MM.1S (cell line): ENCODE measurements around the gene ARL8B.

Source experiments
- DNase-seq: peaks from one replicate; pipeline ENCODE4 v3.0.0-alpha.2; 2015
- H2AFZ ChIP-seq: fragments of 300-600 bp; sonication (generic); 2 replicates; pipeline ENCODE4 v1.6.0; 2016; ENCODE audit warnings: antibody characterized with exemption, low read length
- H3F3A ChIP-seq: fragments of 300-600 bp; sonication (generic); 2 replicates; pipeline ENCODE4 v1.6.1; 2016; ENCODE audit warnings: mild to moderate bottlenecking, antibody characterized with exemption, low read length, moderate library complexity, mixed read lengths; ENCODE audit not compliant: insufficient read depth
- H3K27ac ChIP-seq: fragments of 300-600 bp; sonication (generic); 2 replicates; pipeline ENCODE4 v1.5.1; 2016; ENCODE audit warnings: mild to moderate bottlenecking, low read length
- H3K27me3 ChIP-seq: fragments of 300-600 bp; sonication (generic); replicated peaks from 2 replicates; pipeline ENCODE4 v1.6.0; 2016; ENCODE audit warnings: low read length; ENCODE audit not compliant: insufficient read depth
- H3K36me3 ChIP-seq: fragments of 300-600 bp; sonication (generic); replicated peaks from 2 replicates; pipeline ENCODE4 v1.6.1; 2016; ENCODE audit warnings: mild to moderate bottlenecking, low read length, mixed read lengths; ENCODE audit not compliant: insufficient read depth
- H3K4me1 ChIP-seq: fragments of 300-600 bp; sonication (generic); 2 replicates; pipeline ENCODE4 v1.6.1; 2016; ENCODE audit warnings: low read length, mixed read lengths
- H3K4me2 ChIP-seq: fragments of 300-600 bp; sonication (generic); 2 replicates; pipeline ENCODE4 v1.6.0; 2016; ENCODE audit warnings: low read depth, low read length
- H3K4me3 ChIP-seq: fragments of 300-600 bp; sonication (generic); 2 replicates; pipeline ENCODE4 v1.5.1; 2016; ENCODE audit warnings: low read length, mixed read lengths
- H3K79me2 ChIP-seq: fragments of 300-600 bp; sonication (generic); 2 replicates; pipeline ENCODE4 v1.6.1; 2016; ENCODE audit warnings: mixed run types, low read length, mixed read lengths
- H3K9ac ChIP-seq: fragments of 300-600 bp; sonication (generic); 2 replicates; pipeline ENCODE4 v1.6.1; 2016; ENCODE audit warnings: low read length, mixed read lengths
- H3K9me2 ChIP-seq: fragments of 300-600 bp; sonication (generic); replicated peaks from 2 replicates; pipeline ENCODE4 v1.6.1; 2016; ENCODE audit warnings: mild to moderate bottlenecking, low read length, mixed read lengths; ENCODE audit not compliant: insufficient read depth
- H3K9me3 ChIP-seq: fragments of 300-600 bp; sonication (generic); replicated peaks from 2 replicates; pipeline ENCODE4 v1.6.1; 2016; ENCODE audit warnings: mild to moderate bottlenecking, low read length, mixed read lengths; ENCODE audit not compliant: insufficient read depth
- H4K20me1 ChIP-seq: fragments of 300-600 bp; sonication (generic); 2 replicates; pipeline ENCODE4 v1.6.1; 2016; ENCODE audit warnings: mild to moderate bottlenecking, low read length, moderate library complexity, mixed read lengths; ENCODE audit not compliant: insufficient read depth
- CTCF ChIP-seq: fragments of 300-600 bp; sonication (generic); IDR thresholded peaks from 2 replicates; pipeline ENCODE4 v1.5.1; 2016; ENCODE audit warnings: antibody characterized with exemption, low read length, mixed read lengths
- EZH2 ChIP-seq: fragments of 300-600 bp; sonication (generic); optimal IDR thresholded peaks from 2 replicates; pipeline ENCODE3; 2017; ENCODE audit warnings: low read depth, mild to moderate bottlenecking, antibody characterized with exemption, low read length, mixed read lengths
- EZH2phosphoT487 ChIP-seq: fragments of 300-600 bp; sonication (generic); IDR thresholded peaks from 2 replicates; pipeline ENCODE4 v1.6.1; 2018; ENCODE audit warnings: antibody characterized with exemption, low read length

Gene ARL8B

GRCh38 chr3:5165698-5166097 lies 43.6 kb downstream of the ARL8B start:
- H3K36me3 ChIP-seq: no peaks in the 10 kb centered on the region
- no peak overlapping the region for H3K9ac ChIP-seq
- DNase-seq: no peak
- no peaks in the 10 kb centered on the region for H3K27me3 ChIP-seq
- H3K4me3 ChIP-seq: no peak overlapping the region
- TF ChIP-seq EZH2phosphoT487: no peak
- TF ChIP-seq CTCF: no peak
- TF ChIP-seq EZH2: no peak
- no peaks in the 10 kb centered on the region for H3K9me3 ChIP-seq
- H2AFZ ChIP-seq: no peak overlapping the region
- no peak overlapping the region for H3K4me2 ChIP-seq
- no peak overlapping the region for H3K27ac ChIP-seq
- peaks cover 15% of the 10 kb centered on the region; the same call in 1 of the 2 replicates for H4K20me1 ChIP-seq
- H3F3A ChIP-seq: no peaks in the 10 kb centered on the region
- H3K9me2 ChIP-seq: no peaks in the 10 kb centered on the region
- H3K79me2 ChIP-seq: peaks cover 100% of the 10 kb centered on the region
- peaks cover 11% of the 10 kb centered on the region; the same call in 1 of the 2 replicates for H3K4me1 ChIP-seq

GRCh38 chr3:5166846-5167245 lies 44.8 kb downstream of the ARL8B start:
- DNase-seq: no peak
- no peak overlapping the region for H2AFZ ChIP-seq

GRCh38 chr3:5168110-5168509 lies 46.0 kb downstream of the ARL8B start:
- no peak overlapping the region for H3K4me3 ChIP-seq
- DNase-seq: no peak
- no peaks in the 10 kb centered on the region for H3K9me3 ChIP-seq
- no peaks in the 10 kb centered on the region for H3K27me3 ChIP-seq
- H3F3A ChIP-seq: no peaks in the 10 kb centered on the region
- peaks cover 95% of the 10 kb centered on the region for H3K79me2 ChIP-seq
- no peak overlapping the region for H3K4me2 ChIP-seq
- TF ChIP-seq EZH2phosphoT487 (no peak), CTCF (no peak), EZH2 (no peak)
- H3K36me3 ChIP-seq: no peaks in the 10 kb centered on the region
- no peak overlapping the region for H3K9ac ChIP-seq
- H3K9me2 ChIP-seq: no peaks in the 10 kb centered on the region
- H4K20me1 ChIP-seq: peaks cover 10% of the 10 kb centered on the region; the same call in 1 of the 2 replicates
- no peak overlapping the region for H3K27ac ChIP-seq
- H3K4me1 ChIP-seq: peaks cover 11% of the 10 kb centered on the region; the same call in 1 of the 2 replicates
- no peak overlapping the region for H2AFZ ChIP-seq

More at GRCh38 chr3:5166846-5167245, 44.8 kb downstream of the ARL8B start:
- Histone ChIP-seq H3K79me2 (peaks cover 98% of the 10 kb centered on the region), H3K9me2 (no peaks in the 10 kb centered on the region), H3K27me3 (no peaks in the 10 kb centered on the region), H3K4me3 (no peak overlapping the region), H3F3A (no peaks in the 10 kb centered on the region), H3K4me2 (no peak overlapping the region), H3K9ac (no peak overlapping the region), H3K36me3 (no peaks in the 10 kb centered on the region), H4K20me1 (peaks cover 14% of the 10 kb centered on the region; the same call in 1 of the 2 replicates), H3K9me3 (no peaks in the 10 kb centered on the region), H3K4me1 (peaks cover 11% of the 10 kb centered on the region; the same call in 1 of the 2 replicates), H3K27ac (no peak overlapping the region)
- TF ChIP-seq CTCF: no peak
- no peak for TF ChIP-seq EZH2phosphoT487
- TF ChIP-seq EZH2: no peak
